Activated CD8-positive, alpha-beta memory T cell treated with anti-CD3 and anti-CD28 coated beads for 48 hours (primary cell): ENCODE data around the gene CEACAM3.

Experiments
- DNase-seq, 3 experiments: peaks; one replicate each; pipeline ENCODE4 v3.0.0-alpha.2; 2020; ENCODE audit warnings: low read depth in 2 of 3, low spot score in 2 of 3

The CEACAM3 gene

GRCh38 chr19:41844601-41845000, 48.2 kb downstream of the CEACAM3 start, which contains the start of gene LYPD4:
Gene LYPD4 (minus strand): TSS chr19:41844683. CDS start chr19:41839285, 5,398 bp downstream.
- DNase-seq, result no peak

GRCh38 chr19:41845001-41845050, 48.4 kb downstream of the CEACAM3 start, which contains the start of gene DMRTC2:
Gene DMRTC2 (plus strand): TSS chr19:41845042. CDS start chr19:41847429, 2,387 bp downstream.
- no peak for DNase-seq

DNA sequence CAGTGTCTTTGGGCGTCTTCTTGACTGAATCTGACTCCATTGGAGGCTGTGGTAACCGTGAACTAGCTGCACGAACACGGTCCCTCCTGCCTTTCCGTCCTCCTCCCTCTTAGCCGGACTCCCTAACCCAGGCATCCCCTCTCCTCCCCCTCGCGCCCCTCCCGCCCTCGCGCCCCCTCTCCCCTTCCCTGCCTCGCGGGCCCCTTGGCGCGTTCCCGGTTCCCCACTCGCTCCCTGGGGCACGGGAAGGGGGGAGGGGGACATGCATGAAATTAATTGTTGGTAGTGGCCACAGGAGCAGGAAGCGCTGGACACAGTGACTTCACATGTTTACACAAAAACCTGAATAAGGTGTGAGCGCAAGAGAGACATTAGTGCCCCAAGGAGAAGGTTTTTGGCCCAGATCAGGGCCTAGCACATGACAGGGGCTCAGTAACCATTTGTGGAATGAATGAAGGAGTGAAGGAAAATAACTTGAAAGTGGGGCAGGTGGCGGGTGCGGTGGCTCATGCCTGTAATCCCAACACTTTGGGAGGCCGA, 48.7 kb downstream of the CEACAM3 start:
- no peak for DNase-seq

GRCh38 chr19:41847351-41848105, 51.1 kb downstream of the CEACAM3 start:
- DNase-seq, result no peak

- no peak for DNase-seq
Measured at GRCh38 chr19:41848666-41849065, 52.3 kb downstream of the CEACAM3 start.

DNA sequence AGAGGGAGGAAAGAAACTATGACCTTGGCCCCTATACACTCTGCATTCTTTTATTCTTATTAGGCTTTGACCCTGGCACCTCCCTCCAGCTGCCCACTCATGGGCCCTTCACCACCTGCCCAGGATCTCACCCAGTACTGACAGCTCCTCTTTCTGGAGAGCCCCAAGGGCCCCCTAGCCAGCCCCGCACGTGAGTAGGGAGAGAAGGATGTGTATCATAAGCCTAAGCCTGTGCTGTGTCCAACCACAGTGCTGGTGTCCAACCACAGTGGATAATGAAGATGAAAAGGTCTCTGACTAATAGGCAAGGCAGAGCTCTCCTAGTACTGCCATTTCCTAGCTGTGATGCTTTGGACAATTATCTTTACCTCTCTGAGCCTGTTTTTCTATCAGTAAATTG, 52.7 kb downstream of the CEACAM3 start:
- no peak for DNase-seq

DNA sequence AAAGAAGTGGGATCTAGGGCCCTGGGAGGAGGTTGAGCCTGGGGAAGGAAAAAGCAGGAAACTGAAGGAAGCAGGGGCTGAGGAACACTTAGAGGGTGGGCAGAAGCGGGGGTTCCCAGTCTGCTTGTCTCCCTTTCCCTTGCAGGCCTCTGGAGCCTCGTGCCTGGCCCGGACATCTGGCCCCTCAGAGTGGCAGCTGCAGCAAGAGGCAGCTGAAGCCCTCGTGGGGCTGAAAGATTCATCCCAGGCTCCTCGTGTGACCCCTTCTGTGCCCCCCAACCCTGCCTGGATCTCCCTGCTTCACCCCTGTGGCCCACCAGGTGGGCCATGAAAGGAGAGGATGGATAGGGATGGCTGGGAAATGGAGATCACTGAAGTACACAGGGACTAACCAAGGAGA, 54.0 kb downstream of the CEACAM3 start:
- no peak for DNase-seq

GRCh38 chr19:41851456-41851855, 55.1 kb downstream of the CEACAM3 start:
- DNase-seq, result no peak

DNA sequence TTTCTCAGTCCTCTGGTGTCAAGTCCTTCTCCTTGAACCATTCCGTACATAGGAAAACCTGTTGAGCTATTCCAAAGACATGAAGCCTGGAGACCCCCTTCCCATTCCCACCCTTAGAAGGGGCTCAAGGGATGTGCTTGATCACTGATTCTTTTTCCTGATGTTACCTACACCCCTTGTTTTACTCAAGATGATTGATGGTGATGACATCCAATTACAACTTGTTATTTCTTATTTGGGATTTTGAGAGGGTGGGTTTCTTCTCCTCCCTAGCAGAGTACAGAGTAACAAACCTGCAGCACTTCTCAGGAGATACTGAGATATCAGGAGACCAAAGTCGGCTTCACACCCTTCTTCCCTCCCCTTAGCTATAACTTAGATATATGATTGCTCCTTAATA, 57.0 kb downstream of the CEACAM3 start:
- no peak for DNase-seq

GRCh38 chr19:41853768-41854167, 57.4 kb downstream of the CEACAM3 start:
- DNase-seq, result no peak

DNA sequence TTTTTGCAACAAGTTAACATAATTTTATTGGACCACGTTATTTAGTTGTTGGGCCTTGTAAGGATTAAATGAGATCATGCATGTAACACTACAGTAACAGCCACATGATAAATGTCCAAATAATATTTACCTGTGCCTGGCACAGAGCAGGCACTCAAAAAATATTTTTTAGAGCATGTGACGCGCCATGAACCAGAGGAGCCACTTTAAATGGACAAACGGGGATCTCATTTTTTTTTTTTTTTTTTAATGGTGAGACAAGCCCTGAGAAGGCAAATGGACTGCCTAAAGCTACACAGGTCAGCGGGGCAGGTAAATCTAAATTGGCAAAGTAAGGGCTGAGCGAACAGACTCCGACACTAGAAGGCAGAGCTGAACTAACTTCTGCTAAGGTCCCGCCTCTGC, 62.8 kb downstream of the CEACAM3 start:
- DNase-seq, result no peak

DNA sequence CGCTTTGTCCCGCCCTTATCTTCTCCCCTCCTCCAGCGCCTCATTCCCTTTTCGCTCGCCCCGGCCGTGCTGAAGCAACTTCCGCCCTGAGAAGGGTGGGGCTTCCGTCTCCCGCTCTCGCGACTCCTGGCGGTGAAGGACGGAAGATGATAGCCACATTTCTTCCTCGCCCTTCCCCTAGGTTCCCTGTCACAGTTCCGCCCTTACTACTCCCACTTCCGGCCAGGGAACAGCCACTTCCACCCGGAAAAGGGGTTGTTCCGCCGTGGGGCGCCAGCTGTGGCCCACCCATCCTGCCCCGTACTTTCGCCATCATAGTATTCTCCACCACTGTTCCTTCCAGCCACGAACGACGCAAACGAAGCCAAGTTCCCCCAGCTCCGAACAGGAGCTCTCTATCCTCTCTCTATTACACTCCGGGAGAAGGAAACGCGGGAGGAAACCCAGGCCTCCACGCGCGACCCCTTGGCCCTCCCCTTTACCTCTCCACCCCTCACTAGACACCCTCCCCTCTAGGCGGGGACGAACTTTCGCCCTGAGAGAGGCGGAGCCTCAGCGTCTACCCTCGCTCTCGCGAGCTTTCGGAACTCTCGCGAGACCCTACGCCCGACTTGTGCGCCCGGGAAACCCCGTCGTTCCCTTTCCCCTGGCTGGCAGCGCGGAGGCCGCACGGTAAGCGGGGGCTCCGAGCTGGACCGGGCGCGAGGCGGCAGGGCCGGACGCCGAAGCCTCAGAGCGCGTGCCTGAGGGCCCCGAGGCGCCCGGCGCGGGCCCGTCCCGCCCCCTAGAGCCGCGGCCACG, 63.4 kb downstream of the CEACAM3 start, which contains the start of gene RPS19:
Gene RPS19 (plus strand): TSS at position 638 of the 801 bp plus-strand sequence. CDS start 520 bp downstream, outside the sequence.
- peak; percentile 94 to 99 (median 96) for DNase-seq

- no peak for DNase-seq
Measured at GRCh38 chr19:41860419-41861115, 64.2 kb downstream of the CEACAM3 start.
